SK-N-SH (cell line): ENCODE measurements around the gene RAD51B. TPM values are rescaled to one million over a fixed set of nuclear protein-coding genes. Genes with fewer than 3 reads are reported as not detected.

Experiments used
- CTCF ChIA-PET: fragments of 300-600, 350-600 bp; formaldehyde crosslinking; extraction: SDS; loops from one replicate; lab custom pipeline; 2021; lab: Yijun Ruan, JAX
- POLR2A ChIA-PET: fragments of 350-600 bp; sonication (Branson Sonifier 250); formaldehyde crosslinking; extraction: SDS; loops from one replicate; lab custom pipeline; 2020; ENCODE audit warnings: antibody characterized with exemption, inconsistent platforms; lab: Yijun Ruan, JAX
- DNase-seq: peaks from one replicate; pipeline ENCODE4 v3.0.0; 2012
- H2AFZ ChIP-seq: fragments of 200-600 bp; sonication (generic); 2 replicates; pipeline ENCODE4 v1.8.1; 2016; ENCODE audit warnings: antibody characterized with exemption, mild to moderate bottlenecking, low read depth
- H3F3A ChIP-seq: fragments of 200-600 bp; sonication (generic); replicated peaks from 2 replicates; pipeline ENCODE3; 2016; ENCODE audit warnings: antibody characterized with exemption, mild to moderate bottlenecking; ENCODE audit not compliant: insufficient read depth
- H3K27ac ChIP-seq, 2 experiments: fragments of 200-500 bp in 1 of 2; fragments of 200-600 bp in 1 of 2; sonication (Bioruptor generic) in 1 of 2; sonication (generic), shearing (Covaris generic) in 1 of 2; 2 replicates each; pipeline versions ENCODE4 v1.5.1 to v1.6.1; 2014 to 2016; ENCODE audit warnings: low read depth in 2 of 2, inconsistent platforms in 1 of 2, low read length in 1 of 2, mild to moderate bottlenecking in 1 of 2, mixed read lengths in 1 of 2
- H3K27me3 ChIP-seq: fragments of 200-600 bp; sonication (generic), shearing (Covaris generic); 2 replicates; pipeline ENCODE4 v1.6.1; 2016; ENCODE audit warnings: mixed run types; ENCODE audit not compliant: insufficient read depth
- H3K36me3 ChIP-seq, 2 experiments: fragments of 200-500 bp in 1 of 2; fragments of 200-600 bp in 1 of 2; sonication (Bioruptor generic) in 1 of 2; sonication (generic) in 1 of 2; replicated peaks in 1 of 2; 2 replicates each; pipeline versions ENCODE3 to v1.5.1; 2014 to 2016; ENCODE audit warnings: low read length in 1 of 2, mild to moderate bottlenecking in 1 of 2; ENCODE audit not compliant: insufficient read depth in 2 of 2, control insufficient read depth in 1 of 2
- H3K4me1 ChIP-seq, 2 experiments: fragments of 200-500 bp in 1 of 2; fragments of 200-600 bp in 1 of 2; sonication (Bioruptor generic) in 1 of 2; sonication (generic), shearing (Covaris generic) in 1 of 2; 2 replicates each; pipeline versions ENCODE4 v1.5.1 to v1.6.1; 2014 to 2016; ENCODE audit warnings: low read depth in 1 of 2, low read length in 1 of 2, mixed run types in 1 of 2; ENCODE audit not compliant: insufficient read depth in 2 of 2, control insufficient read depth in 1 of 2
- H3K4me2 ChIP-seq: fragments of 200-600 bp; sonication (generic), shearing (Covaris generic); 2 replicates; pipeline ENCODE4 v1.6.1; 2017; ENCODE audit warnings: mixed run types
- H3K4me3 ChIP-seq, 2 experiments: fragments of 200-500 bp in 1 of 2; fragments of 200-600 bp in 1 of 2; sonication (Bioruptor generic) in 1 of 2; sonication (generic), shearing (Covaris generic) in 1 of 2; 2 replicates each; pipeline versions ENCODE4 v1.5.1 to v1.8.1; 2014 to 2016; ENCODE audit warnings: low read depth in 2 of 2, inconsistent platforms in 1 of 2, low read length in 1 of 2, mild to moderate bottlenecking in 1 of 2, mixed read lengths in 1 of 2, moderate library complexity in 1 of 2
- H3K79me2 ChIP-seq: fragments of 200-600 bp; sonication (generic); 2 replicates; pipeline ENCODE4 v1.8.1; 2017; ENCODE audit warnings: mild to moderate bottlenecking; ENCODE audit not compliant: insufficient read depth
- H3K9ac ChIP-seq: fragments of 200-600 bp; sonication (generic); 2 replicates; pipeline ENCODE4 v1.6.1; 2017; ENCODE audit warnings: mixed run types
- H3K9me2 ChIP-seq: fragments of 200-600 bp; sonication (generic); 2 replicates; pipeline ENCODE4 v1.6.1; 2017; ENCODE audit warnings: mixed run types
- H3K9me3 ChIP-seq: fragments of 200-600 bp; sonication (generic); 2 replicates; pipeline ENCODE4 v1.6.1; 2017; ENCODE audit warnings: mixed run types, mild to moderate bottlenecking, moderate library complexity
- H4K20me1 ChIP-seq: fragments of 200-600 bp; sonication (generic); 2 replicates; pipeline ENCODE4 v1.6.1; 2017; ENCODE audit warnings: mild to moderate bottlenecking, mixed run types; ENCODE audit not compliant: insufficient read depth
- FOXJ3 ChIP-seq: sonication (generic); formaldehyde crosslinking; IDR thresholded peaks from 2 replicates; pipeline ENCODE4 v1.5.1; 2020; ENCODE audit warnings: mild to moderate bottlenecking, missing genetic modification reagents
- GATA2 ChIP-seq: sonication (generic); formaldehyde crosslinking; IDR thresholded peaks from 2 replicates; pipeline ENCODE4 v1.5.0; 2020; ENCODE audit warnings: mild to moderate bottlenecking, missing genetic modification reagents
- JUND ChIP-seq: IDR thresholded peaks from 2 replicates; pipeline ENCODE4 v1.4.0; 2012
- MEF2A ChIP-seq: IDR thresholded peaks from 2 replicates; pipeline ENCODE4 v1.4.0; 2012; ENCODE audit warnings: low read depth, borderline replicate concordance
- MXI1 ChIP-seq: IDR thresholded peaks from 2 replicates; pipeline ENCODE4 v1.6.1; 2012; ENCODE audit warnings: mild to moderate bottlenecking, low read depth, low read length, improper control_type of control experiment
- NRF1 ChIP-seq: IDR thresholded peaks from 2 replicates; pipeline ENCODE4 v1.6.1; 2012; ENCODE audit warnings: low read depth, mild to moderate bottlenecking, low read length
- PBX3 ChIP-seq: IDR thresholded peaks from 2 replicates; pipeline ENCODE4; 2012
- POLR2AphosphoS5 ChIP-seq: IDR thresholded peaks from 2 replicates; pipeline ENCODE4 v1.6.1; 2012; ENCODE audit warnings: low read depth, low read length
- RAD21 ChIP-seq: IDR thresholded peaks from 2 replicates; pipeline ENCODE4 v1.6.1; 2012; ENCODE audit warnings: mild to moderate bottlenecking, low read length
- RCOR1 ChIP-seq: fragments of 150-350 bp; IDR thresholded peaks from 2 replicates; pipeline ENCODE4 v1.6.1; 2017; ENCODE audit warnings: antibody characterized with exemption, low read length
- RFX5 ChIP-seq: IDR thresholded peaks from 2 replicates; pipeline ENCODE4 v1.6.1; 2012; ENCODE audit warnings: mild to moderate bottlenecking, improper control_type of control experiment, low read length
- RXRA ChIP-seq: IDR thresholded peaks from 2 replicates; pipeline ENCODE4 v1.4.0; 2012; ENCODE audit warnings: low read depth, mild to moderate bottlenecking, borderline replicate concordance
- SIN3A ChIP-seq: IDR thresholded peaks from 2 replicates; pipeline ENCODE4 v1.6.1; 2012; ENCODE audit warnings: low read depth, mild to moderate bottlenecking, low read length, moderate library complexity, borderline replicate concordance
- SMC3 ChIP-seq: IDR thresholded peaks from 2 replicates; pipeline ENCODE4 v1.6.1; 2012; ENCODE audit warnings: low read depth, low read length, improper control_type of control experiment
- TEAD4 ChIP-seq: IDR thresholded peaks from 2 replicates; pipeline ENCODE4 v1.4.0; 2012; ENCODE audit warnings: mild to moderate bottlenecking, borderline replicate concordance; ENCODE audit not compliant: insufficient read depth
- YY1 ChIP-seq: IDR thresholded peaks from 2 replicates; pipeline ENCODE4 v1.4.0; 2012; ENCODE audit warnings: low read depth, mild to moderate bottlenecking
- WGBS: methylation state at CpG from one replicate; pipeline ENCODE4 v1.1.6; 2017; ENCODE audit warnings: low lambda C conversion rate; 5-methylcytosine and 5-hydroxymethylcytosine counted together
- polyA plus RNA-seq, 3 experiments: library from polyadenylated mRNA; depleted of rRNA; stranded (reverse); fragments of >200 nt; gene quantifications; 2 replicates each; pipeline ENCODE4 v1.2.3, GENCODE V29; 2012
- TF ChIP-seq, protein P1 (sequence below): fragments of 150-350 bp; IDR thresholded peaks from 2 replicates; pipeline ENCODE4 v1.6.1; 2016; ENCODE audit warnings: mild to moderate bottlenecking, low read depth, low read length
- TF ChIP-seq, protein P2 (sequence below): IDR thresholded peaks from 2 replicates; pipeline ENCODE4 v1.6.1; 2012; ENCODE audit warnings: mild to moderate bottlenecking, low read depth, low read length, moderate library complexity
- TF ChIP-seq, protein P3 (sequence below): fragments of 150-350 bp; IDR thresholded peaks from 2 replicates; pipeline ENCODE4 v1.6.1; 2017; ENCODE audit warnings: antibody characterized with exemption, low read length, low read depth, borderline replicate concordance
- TF ChIP-seq, protein P4 (sequence below): IDR thresholded peaks from 2 replicates; pipeline ENCODE4 v1.4.0; 2012; ENCODE audit warnings: low read depth

The RAD51B gene
- polyA plus RNA-seq, 1 of the 3 experiments (the other 2 are of a cell fraction), result 6.0 TPM

GRCh38 chr14:68539241-68539737 lies 719.7 kb downstream of the RAD51B start:
- H3K27me3 ChIP-seq, result no peaks in the 10 kb centered on the region
- no peak for TF ChIP-seq SIN3A
- no peak for TF ChIP-seq NRF1
- TF ChIP-seq PBX3, result no peak
- TF ChIP-seq MEF2A, result no peak
- TF ChIP-seq SMC3, result no peak
- no peak for TF ChIP-seq POLR2AphosphoS5
- TF ChIP-seq RAD21, result no peak
- TF ChIP-seq RXRA, result no peak
- no peak for TF ChIP-seq RFX5
- no peak for TF ChIP-seq JUND
- peaks cover 12% of the 10 kb centered on the region for H3F3A ChIP-seq
- DNase-seq, result no peak
- H3K4me2 ChIP-seq, result no peak overlapping the region
- H3K4me3 ChIP-seq, result no peak overlapping the region
- 96% methylated on average over 6 of the region's 6 CpGs for WGBS
- no peaks in the 10 kb centered on the region for H3K79me2 ChIP-seq
- CTCF ChIA-PET, result interaction anchor here (1.7 kb wide), 1 partner anchor 250 kb away, joined by 6 read pairs; no protein-coding TSS in a partner anchor
- no peaks in the 10 kb centered on the region for H3K36me3 ChIP-seq
- no peaks in the 10 kb centered on the region for H3K9me2 ChIP-seq
- POLR2A ChIA-PET, result no interaction called here
- H2AFZ ChIP-seq, result no peak overlapping the region
- H3K9me3 ChIP-seq, result no peaks in the 10 kb centered on the region
- no peaks in the 10 kb centered on the region for H4K20me1 ChIP-seq
- H3K27ac ChIP-seq, result no peak overlapping the region
- H3K4me1 ChIP-seq, result peaks cover 7 to 15% of the 10 kb centered on the region in 2 experiments; a peak in 1 of 4 replicates
- H3K9ac ChIP-seq, result no peak overlapping the region

DNA sequence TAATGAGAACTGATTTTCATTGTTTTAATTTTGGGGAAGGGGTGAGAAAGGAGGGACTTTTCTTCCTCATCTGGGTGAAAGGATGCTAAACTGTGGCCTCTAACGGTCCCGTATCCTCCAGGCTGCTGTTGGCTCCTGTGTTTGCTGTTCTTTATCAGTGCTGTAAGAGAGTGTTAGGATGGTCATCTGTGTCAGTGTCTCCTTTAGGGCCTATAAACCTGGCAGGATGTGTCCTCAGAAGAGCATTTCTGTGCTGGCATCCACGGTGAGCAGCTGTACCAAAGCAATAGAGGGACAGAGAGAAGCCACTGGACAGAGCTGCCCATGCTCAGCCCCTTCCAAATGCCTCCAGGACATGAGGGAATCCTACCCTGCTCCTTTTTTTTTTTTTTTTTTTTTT lies 720.2 kb downstream of the RAD51B start:
- no peaks in the 10 kb centered on the region for H4K20me1 ChIP-seq
- CTCF ChIA-PET, result interaction anchor here (1.7 kb wide), 1 partner anchor 250 kb away, joined by 6 read pairs; no protein-coding TSS in a partner anchor
- no peak for TF ChIP-seq FOXJ3 (CRISPR knock-in tag)
- no peak for TF ChIP-seq MEF2A
- TF ChIP-seq, protein P1, sequence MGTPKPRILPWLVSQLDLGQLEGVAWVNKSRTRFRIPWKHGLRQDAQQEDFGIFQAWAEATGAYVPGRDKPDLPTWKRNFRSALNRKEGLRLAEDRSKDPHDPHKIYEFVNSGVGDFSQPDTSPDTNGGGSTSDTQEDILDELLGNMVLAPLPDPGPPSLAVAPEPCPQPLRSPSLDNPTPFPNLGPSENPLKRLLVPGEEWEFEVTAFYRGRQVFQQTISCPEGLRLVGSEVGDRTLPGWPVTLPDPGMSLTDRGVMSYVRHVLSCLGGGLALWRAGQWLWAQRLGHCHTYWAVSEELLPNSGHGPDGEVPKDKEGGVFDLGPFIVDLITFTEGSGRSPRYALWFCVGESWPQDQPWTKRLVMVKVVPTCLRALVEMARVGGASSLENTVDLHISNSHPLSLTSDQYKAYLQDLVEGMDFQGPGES, result no peak
- TF ChIP-seq, protein P2, sequence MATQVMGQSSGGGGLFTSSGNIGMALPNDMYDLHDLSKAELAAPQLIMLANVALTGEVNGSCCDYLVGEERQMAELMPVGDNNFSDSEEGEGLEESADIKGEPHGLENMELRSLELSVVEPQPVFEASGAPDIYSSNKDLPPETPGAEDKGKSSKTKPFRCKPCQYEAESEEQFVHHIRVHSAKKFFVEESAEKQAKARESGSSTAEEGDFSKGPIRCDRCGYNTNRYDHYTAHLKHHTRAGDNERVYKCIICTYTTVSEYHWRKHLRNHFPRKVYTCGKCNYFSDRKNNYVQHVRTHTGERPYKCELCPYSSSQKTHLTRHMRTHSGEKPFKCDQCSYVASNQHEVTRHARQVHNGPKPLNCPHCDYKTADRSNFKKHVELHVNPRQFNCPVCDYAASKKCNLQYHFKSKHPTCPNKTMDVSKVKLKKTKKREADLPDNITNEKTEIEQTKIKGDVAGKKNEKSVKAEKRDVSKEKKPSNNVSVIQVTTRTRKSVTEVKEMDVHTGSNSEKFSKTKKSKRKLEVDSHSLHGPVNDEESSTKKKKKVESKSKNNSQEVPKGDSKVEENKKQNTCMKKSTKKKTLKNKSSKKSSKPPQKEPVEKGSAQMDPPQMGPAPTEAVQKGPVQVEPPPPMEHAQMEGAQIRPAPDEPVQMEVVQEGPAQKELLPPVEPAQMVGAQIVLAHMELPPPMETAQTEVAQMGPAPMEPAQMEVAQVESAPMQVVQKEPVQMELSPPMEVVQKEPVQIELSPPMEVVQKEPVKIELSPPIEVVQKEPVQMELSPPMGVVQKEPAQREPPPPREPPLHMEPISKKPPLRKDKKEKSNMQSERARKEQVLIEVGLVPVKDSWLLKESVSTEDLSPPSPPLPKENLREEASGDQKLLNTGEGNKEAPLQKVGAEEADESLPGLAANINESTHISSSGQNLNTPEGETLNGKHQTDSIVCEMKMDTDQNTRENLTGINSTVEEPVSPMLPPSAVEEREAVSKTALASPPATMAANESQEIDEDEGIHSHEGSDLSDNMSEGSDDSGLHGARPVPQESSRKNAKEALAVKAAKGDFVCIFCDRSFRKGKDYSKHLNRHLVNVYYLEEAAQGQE, result no peak
- TF ChIP-seq RCOR1, result no peak
- no peak for TF ChIP-seq NRF1
- no peak for TF ChIP-seq GATA2 (CRISPR knock-in tag)
- TF ChIP-seq RFX5, result no peak
- TF ChIP-seq TEAD4, result no peak
- TF ChIP-seq, protein P3, sequence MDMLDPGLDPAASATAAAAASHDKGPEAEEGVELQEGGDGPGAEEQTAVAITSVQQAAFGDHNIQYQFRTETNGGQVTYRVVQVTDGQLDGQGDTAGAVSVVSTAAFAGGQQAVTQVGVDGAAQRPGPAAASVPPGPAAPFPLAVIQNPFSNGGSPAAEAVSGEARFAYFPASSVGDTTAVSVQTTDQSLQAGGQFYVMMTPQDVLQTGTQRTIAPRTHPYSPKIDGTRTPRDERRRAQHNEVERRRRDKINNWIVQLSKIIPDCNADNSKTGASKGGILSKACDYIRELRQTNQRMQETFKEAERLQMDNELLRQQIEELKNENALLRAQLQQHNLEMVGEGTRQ, result no peak
- no peak for TF ChIP-seq YY1
- TF ChIP-seq SIN3A, result no peak
- TF ChIP-seq RXRA, result no peak
- TF ChIP-seq, protein P4, sequence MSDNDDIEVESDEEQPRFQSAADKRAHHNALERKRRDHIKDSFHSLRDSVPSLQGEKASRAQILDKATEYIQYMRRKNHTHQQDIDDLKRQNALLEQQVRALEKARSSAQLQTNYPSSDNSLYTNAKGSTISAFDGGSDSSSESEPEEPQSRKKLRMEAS, result no peak
- TF ChIP-seq MXI1, result no peak
- TF ChIP-seq POLR2AphosphoS5, result no peak

More for the DNA sequence above, 720.2 kb downstream of the RAD51B start:
- Histone ChIP-seq H3K27me3 (no peaks in the 10 kb centered on the region), H2AFZ (no peak overlapping the region), H3K9me3 (no peaks in the 10 kb centered on the region), H3K9ac (no peak overlapping the region), H3K79me2 (no peaks in the 10 kb centered on the region), H3K27ac (no peak overlapping the region), H3F3A (peaks cover 12% of the 10 kb centered on the region), H3K9me2 (no peaks in the 10 kb centered on the region), H3K4me1 (peaks cover 7 to 20% of the 10 kb centered on the region in 2 experiments; a peak in 1 of 4 replicates), H3K36me3 (no peaks in the 10 kb centered on the region), H3K4me3 (no peak overlapping the region), H3K4me2 (no peak overlapping the region)
- DNase-seq, result no peak
- 83% methylated on average over 3 of the region's 3 CpGs for WGBS
- POLR2A ChIA-PET, result no interaction called here
